Suprapubic skin (tissue), 3 donors: ENCODE measurements around the gene BCL11A.

Experiments
- POLR2AphosphoS5 ChIP-seq, 3 donors: sonication (generic); formaldehyde crosslinking; IDR thresholded peaks; one replicate each; pipeline ENCODE4 v1.6.1; 2017; ENCODE audit warnings: antibody characterized with exemption in 3 of 3
- TF ChIP-seq, protein P1 (sequence below), 2 donors: fragments of 200-600 bp in 1 of 2; fragments of 450-650 bp in 1 of 2; sonication (generic) in 1 of 2; IDR thresholded peaks; one replicate each; pipeline ENCODE4 v1.5.1; 2016 to 2019; ENCODE audit warnings: antibody characterized with exemption in 2 of 2, mild to moderate bottlenecking in 1 of 2, moderate library complexity in 1 of 2

DNA sequence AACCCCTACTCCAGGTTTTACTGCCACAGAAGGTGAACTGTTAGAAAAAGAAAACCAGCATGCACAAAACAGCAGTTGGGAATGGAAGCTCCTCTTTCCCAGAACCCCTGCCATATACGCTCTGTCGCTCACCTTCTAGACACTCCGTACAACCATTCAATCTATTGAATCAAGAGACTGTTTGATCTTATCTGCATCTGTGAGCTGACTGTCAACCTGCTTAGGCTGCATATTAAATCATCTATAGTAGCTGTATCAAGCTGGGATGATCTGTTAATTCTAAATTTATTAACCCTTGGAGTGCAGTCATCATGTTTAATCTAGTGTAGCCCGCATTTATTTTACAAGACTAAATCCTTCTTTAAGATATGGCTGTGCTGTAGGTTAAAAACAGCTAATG lies 13.6 kb upstream of the BCL11A start:
- TF ChIP-seq, protein P1, sequence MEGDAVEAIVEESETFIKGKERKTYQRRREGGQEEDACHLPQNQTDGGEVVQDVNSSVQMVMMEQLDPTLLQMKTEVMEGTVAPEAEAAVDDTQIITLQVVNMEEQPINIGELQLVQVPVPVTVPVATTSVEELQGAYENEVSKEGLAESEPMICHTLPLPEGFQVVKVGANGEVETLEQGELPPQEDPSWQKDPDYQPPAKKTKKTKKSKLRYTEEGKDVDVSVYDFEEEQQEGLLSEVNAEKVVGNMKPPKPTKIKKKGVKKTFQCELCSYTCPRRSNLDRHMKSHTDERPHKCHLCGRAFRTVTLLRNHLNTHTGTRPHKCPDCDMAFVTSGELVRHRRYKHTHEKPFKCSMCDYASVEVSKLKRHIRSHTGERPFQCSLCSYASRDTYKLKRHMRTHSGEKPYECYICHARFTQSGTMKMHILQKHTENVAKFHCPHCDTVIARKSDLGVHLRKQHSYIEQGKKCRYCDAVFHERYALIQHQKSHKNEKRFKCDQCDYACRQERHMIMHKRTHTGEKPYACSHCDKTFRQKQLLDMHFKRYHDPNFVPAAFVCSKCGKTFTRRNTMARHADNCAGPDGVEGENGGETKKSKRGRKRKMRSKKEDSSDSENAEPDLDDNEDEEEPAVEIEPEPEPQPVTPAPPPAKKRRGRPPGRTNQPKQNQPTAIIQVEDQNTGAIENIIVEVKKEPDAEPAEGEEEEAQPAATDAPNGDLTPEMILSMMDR (IDR thresholded peaks at IDR 0.05): no peak
- no peak for TF ChIP-seq POLR2AphosphoS5 (IDR thresholded peaks at IDR 0.05)
